ENCODE results near the gene RALGAPB. TPM values are rescaled to one million over a fixed set of nuclear protein-coding genes. Genes with fewer than 3 reads are reported as not detected.

Gene RALGAPB
- total RNA-seq, 1 experiment from 2014 or later, result 30.4 TPM

GRCh38 chr20:38466171-38466570 is 6.5 kb upstream of the RALGAPB start:
- Histone ChIP-seq H3K27ac (ENCODE audit: low read length) (no peak overlapping the region), H3K4me1 (ENCODE audit: insufficient read depth, low read length) (no peaks in the 10 kb centered on the region), H3K9ac (ENCODE audit: low read length) (no peak overlapping the region), H3F3A (ENCODE audit: low read length, unreplicated experiment) (no peaks in the 10 kb centered on the region), H3K9me3 (ENCODE audit: low read length) (no peaks in the 10 kb centered on the region), H3K4me2 (ENCODE audit: low read length) (no peak overlapping the region), H2AFZ (ENCODE audit: low read length) (no peak overlapping the region), H3K79me2 (ENCODE audit: low read length) (no peaks in the 10 kb centered on the region), H3K9me2 (replicated peaks; ENCODE audit: low read length) (no peaks in the 10 kb centered on the region), H3K27me3 (ENCODE audit: low read length) (no peaks in the 10 kb centered on the region), H3K36me3 (ENCODE audit: low read depth, low read length) (no peaks in the 10 kb centered on the region), H3K4me3 (ENCODE audit: low read length) (no peak overlapping the region), H4K20me1 (ENCODE audit: low read length) (no peaks in the 10 kb centered on the region)
- ChIA-PET CTCF (no interaction called here), POLR2A (ENCODE audit: unreplicated experiment) (no interaction called here)
- intact Hi-C loops (cut with micrococcal nuclease), result no loop called here
- DNase-seq (no peak), ATAC-seq (no peak)
- no TSS peak for BruUV-seq (replicated peaks)
- TF ChIP-seq EZH2 (IDR thresholded peaks at IDR 0.05; ENCODE audit: low read length, unreplicated experiment) (no peak), EZH2phosphoT487 (IDR thresholded peaks at IDR 0.05; ENCODE audit: borderline replicate concordance, low read length) (no peak), CTCF (conservative IDR thresholded peaks at IDR 0.05; ENCODE audit: low read depth, low read length) (no peak)

- H3K9me2 ChIP-seq (replicated peaks; ENCODE audit: low read length), result no peaks in the 10 kb centered on the region
- ATAC-seq (no peak), DNase-seq (no peak)
- intact Hi-C loops (cut with micrococcal nuclease), result no loop called here
- no peak overlapping the region for H3K4me2 ChIP-seq (ENCODE audit: low read length)
- H4K20me1 ChIP-seq (ENCODE audit: low read length), result no peaks in the 10 kb centered on the region
- no peak overlapping the region for H3K27ac ChIP-seq (ENCODE audit: low read length)
- H3K9me3 ChIP-seq (ENCODE audit: low read length), result no peaks in the 10 kb centered on the region
- no peak overlapping the region for H3K4me3 ChIP-seq (ENCODE audit: low read length)
- ChIA-PET CTCF (no interaction called here), POLR2A (ENCODE audit: unreplicated experiment) (no interaction called here)
- no peaks in the 10 kb centered on the region for H3K79me2 ChIP-seq (ENCODE audit: low read length)
- H3K9ac ChIP-seq (ENCODE audit: low read length), result no peak overlapping the region
- no TSS peak for BruUV-seq (replicated peaks)
- peaks cover 7% of the 10 kb centered on the region for H3K4me1 ChIP-seq (ENCODE audit: insufficient read depth, low read length)
- no peak overlapping the region for H2AFZ ChIP-seq (ENCODE audit: low read length)
- no peaks in the 10 kb centered on the region for H3F3A ChIP-seq (ENCODE audit: low read length, unreplicated experiment)
- TF ChIP-seq EZH2phosphoT487 (IDR thresholded peaks at IDR 0.05; ENCODE audit: borderline replicate concordance, low read length) (no peak), CTCF (conservative IDR thresholded peaks at IDR 0.05; ENCODE audit: low read depth, low read length) (no peak), EZH2 (IDR thresholded peaks at IDR 0.05; ENCODE audit: low read length, unreplicated experiment) (no peak)
- no peaks in the 10 kb centered on the region for H3K27me3 ChIP-seq (ENCODE audit: low read length)
- H3K36me3 ChIP-seq (ENCODE audit: low read depth, low read length), result no peaks in the 10 kb centered on the region
Observed at GRCh38 chr20:38466983-38467382, 5.7 kb upstream of the RALGAPB start.

- ATAC-seq, result no peak
- CTCF ChIA-PET, result interaction anchor here (0.5 kb wide), 1 partner anchor 11 kb away, joined by 12 read pairs; no protein-coding TSS in a partner anchor
Observed at GRCh38 chr20:38471245-38471644, 1.4 kb upstream of the RALGAPB start.

More at GRCh38 chr20:38471245-38471644, 1.4 kb upstream of the RALGAPB start:
- intact Hi-C loops (cut with micrococcal nuclease), result no loop called here
- H3K4me2 ChIP-seq (ENCODE audit: low read length), result no peak overlapping the region
- no peak for DNase-seq
- POLR2A ChIA-PET (ENCODE audit: unreplicated experiment), result interaction anchor here (0.6 kb wide), 1 partner anchor 13 kb away, joined by 3 read pairs; no protein-coding TSS in a partner anchor
- H3K79me2 ChIP-seq (ENCODE audit: low read length), result peaks cover 34% of the 10 kb centered on the region
- TF ChIP-seq EZH2 (IDR thresholded peaks at IDR 0.05; ENCODE audit: low read length, unreplicated experiment) (no peak), CTCF (conservative IDR thresholded peaks at IDR 0.05; ENCODE audit: low read depth, low read length) (no peak), EZH2phosphoT487 (IDR thresholded peaks at IDR 0.05; ENCODE audit: borderline replicate concordance, low read length) (no peak)
- no peaks in the 10 kb centered on the region for H3K27me3 ChIP-seq (ENCODE audit: low read length)
- no peaks in the 10 kb centered on the region for H3K9me2 ChIP-seq (replicated peaks; ENCODE audit: low read length)
- H4K20me1 ChIP-seq (ENCODE audit: low read length), result peaks cover 16% of the 10 kb centered on the region; the same call in 1 of the 2 replicates
- no peak overlapping the region for H3K27ac ChIP-seq (ENCODE audit: low read length)
- H2AFZ ChIP-seq (ENCODE audit: low read length), result no peak overlapping the region
- peaks cover 18% of the 10 kb centered on the region for H3K4me1 ChIP-seq (ENCODE audit: insufficient read depth, low read length)
- no peaks in the 10 kb centered on the region for H3F3A ChIP-seq (ENCODE audit: low read length, unreplicated experiment)
- H3K4me3 ChIP-seq (ENCODE audit: low read length), result no peak overlapping the region
- H3K9me3 ChIP-seq (ENCODE audit: low read length), result no peaks in the 10 kb centered on the region
- H3K9ac ChIP-seq (ENCODE audit: low read length), result no peak overlapping the region
- no TSS peak for BruUV-seq (replicated peaks)
- no peaks in the 10 kb centered on the region for H3K36me3 ChIP-seq (ENCODE audit: low read depth, low read length)
